ENCODE results near the gene UBASH3B.
"Not testable (repeated sequence)": the region's sequence is repeated elsewhere in the genome, so short reads cannot be mapped to it uniquely, and the experiment has no call there.

Gene UBASH3B

GRCh38 chr11:122852796-122853160 lies 197.3 kb downstream of the UBASH3B start:
- H3K4me3 ChIP-seq (ENCODE audit: low read depth in 1 of 2, low read length in 2 of 2): no peak overlapping the region
- peaks cover 0 to 4% of the 10 kb centered on the region in 2 donors for H3K27me3 ChIP-seq (ENCODE audit: control insufficient read depth in 1 of 2, insufficient read depth in 2 of 2, low read length in 2 of 2)
- no peak overlapping the region for H3K9ac ChIP-seq (ENCODE audit: low read depth in 1 of 2, low read length in 2 of 2)
- H3K9me3 ChIP-seq (ENCODE audit: control insufficient read depth in 1 of 2, low read length in 2 of 2): no peaks in the 10 kb centered on the region
- H3K4me1 ChIP-seq (ENCODE audit: control insufficient read depth in 1 of 2, insufficient read depth in 2 of 2, low read length in 2 of 2): peaks cover 0 to 5% of the 10 kb centered on the region in 2 donors
- H3K27ac ChIP-seq (ENCODE audit: low read depth, low read length): no peak overlapping the region
- no peaks in the 10 kb centered on the region for H3K36me3 ChIP-seq (ENCODE audit: control insufficient read depth in 1 of 2, insufficient read depth in 2 of 2, low read length in 2 of 2)

- no peak overlapping the region for H3K4me3 ChIP-seq (ENCODE audit: low read depth in 1 of 2, low read length in 2 of 2)
- H3K27me3 ChIP-seq (ENCODE audit: control insufficient read depth in 1 of 2, insufficient read depth in 2 of 2, low read length in 2 of 2): peaks cover 0 to 4% of the 10 kb centered on the region in 2 donors
- no peaks in the 10 kb centered on the region for H3K36me3 ChIP-seq (ENCODE audit: control insufficient read depth in 1 of 2, insufficient read depth in 2 of 2, low read length in 2 of 2)
- no peak overlapping the region for H3K9ac ChIP-seq (ENCODE audit: low read depth in 1 of 2, low read length in 2 of 2)
- H3K4me1 ChIP-seq (ENCODE audit: control insufficient read depth in 1 of 2, insufficient read depth in 2 of 2, low read length in 2 of 2): peaks cover 0 to 5% of the 10 kb centered on the region in 2 donors
- no peak overlapping the region for H3K27ac ChIP-seq (ENCODE audit: low read depth, low read length)
- no peaks in the 10 kb centered on the region for H3K9me3 ChIP-seq (ENCODE audit: control insufficient read depth in 1 of 2, low read length in 2 of 2)
These were observed 197.7 kb downstream of the UBASH3B start for GRCh38 chr11:122853261-122853660.

- Histone ChIP-seq H3K27me3 (ENCODE audit: control insufficient read depth in 1 of 2, insufficient read depth in 2 of 2, low read length in 2 of 2) (peaks cover 0 to 4% of the 10 kb centered on the region in 2 donors), H3K36me3 (ENCODE audit: control insufficient read depth in 1 of 2, insufficient read depth in 2 of 2, low read length in 2 of 2) (no peaks in the 10 kb centered on the region), H3K9me3 (ENCODE audit: control insufficient read depth in 1 of 2, low read length in 2 of 2) (no peaks in the 10 kb centered on the region), H3K9ac (ENCODE audit: low read depth in 1 of 2, low read length in 2 of 2) (no peak overlapping the region), H3K27ac (ENCODE audit: low read depth, low read length) (no peak overlapping the region), H3K4me3 (ENCODE audit: low read depth in 1 of 2, low read length in 2 of 2) (no peak overlapping the region), H3K4me1 (ENCODE audit: control insufficient read depth in 1 of 2, insufficient read depth in 2 of 2, low read length in 2 of 2) (peaks cover 0 to 5% of the 10 kb centered on the region in 2 donors)
These were observed 198.5 kb downstream of the UBASH3B start for GRCh38 chr11:122853971-122854446.

- H3K9ac ChIP-seq (ENCODE audit: low read depth in 1 of 2, low read length in 2 of 2): no peak overlapping the region
- no peaks in the 10 kb centered on the region for H3K36me3 ChIP-seq (ENCODE audit: control insufficient read depth in 1 of 2, insufficient read depth in 2 of 2, low read length in 2 of 2)
- H3K4me1 ChIP-seq (ENCODE audit: control insufficient read depth in 1 of 2, insufficient read depth in 2 of 2, low read length in 2 of 2): no peaks in the 10 kb centered on the region
- H3K9me3 ChIP-seq (ENCODE audit: control insufficient read depth in 1 of 2, low read length in 2 of 2): no peaks in the 10 kb centered on the region
- no peak overlapping the region for H3K4me3 ChIP-seq (ENCODE audit: low read depth in 1 of 2, low read length in 2 of 2)
- H3K27ac ChIP-seq (ENCODE audit: low read depth, low read length): no peak overlapping the region
- H3K27me3 ChIP-seq (ENCODE audit: control insufficient read depth in 1 of 2, insufficient read depth in 2 of 2, low read length in 2 of 2): peaks cover 0 to 6% of the 10 kb centered on the region in 2 donors
These were observed 206.1 kb downstream of the UBASH3B start for GRCh38 chr11:122861631-122862030.

- no peak overlapping the region for H3K9ac ChIP-seq (ENCODE audit: low read depth in 1 of 2, low read length in 2 of 2)
- no peaks in the 10 kb centered on the region for H3K9me3 ChIP-seq (ENCODE audit: control insufficient read depth in 1 of 2, low read length in 2 of 2)
- H3K4me3 ChIP-seq (ENCODE audit: low read depth in 1 of 2, low read length in 2 of 2): no peak overlapping the region
- H3K36me3 ChIP-seq (ENCODE audit: control insufficient read depth in 1 of 2, insufficient read depth in 2 of 2, low read length in 2 of 2): no peaks in the 10 kb centered on the region
- no peaks in the 10 kb centered on the region for H3K4me1 ChIP-seq (ENCODE audit: control insufficient read depth in 1 of 2, insufficient read depth in 2 of 2, low read length in 2 of 2)
- H3K27me3 ChIP-seq (ENCODE audit: control insufficient read depth in 1 of 2, insufficient read depth in 2 of 2, low read length in 2 of 2): peaks cover 1 to 6% of the 10 kb centered on the region in 2 donors
- H3K27ac ChIP-seq (ENCODE audit: low read depth, low read length): no peak overlapping the region
These were observed 206.6 kb downstream of the UBASH3B start for GRCh38 chr11:122862091-122862490.

GRCh38 chr11:122863154-122863553 lies 207.6 kb downstream of the UBASH3B start:
- not testable (repeated sequence) for H3K4me1 ChIP-seq (ENCODE audit: control insufficient read depth in 1 of 2, insufficient read depth in 2 of 2, low read length in 2 of 2); H3K36me3 ChIP-seq (ENCODE audit: control insufficient read depth in 1 of 2, insufficient read depth in 2 of 2, low read length in 2 of 2); H3K4me3 ChIP-seq (ENCODE audit: low read depth in 1 of 2, low read length in 2 of 2); H3K27ac ChIP-seq (ENCODE audit: low read depth, low read length); H3K27me3 ChIP-seq (ENCODE audit: control insufficient read depth in 1 of 2, insufficient read depth in 2 of 2, low read length in 2 of 2); H3K9me3 ChIP-seq (ENCODE audit: control insufficient read depth in 1 of 2, low read length in 2 of 2); H3K9ac ChIP-seq (ENCODE audit: low read depth in 1 of 2, low read length in 2 of 2)

GRCh38 chr11:122863704-122864326 lies 208.3 kb downstream of the UBASH3B start:
- no peak overlapping the region for H3K4me3 ChIP-seq (ENCODE audit: low read depth in 1 of 2, low read length in 2 of 2)
- no peak overlapping the region for H3K27ac ChIP-seq (ENCODE audit: low read depth, low read length)

More at GRCh38 chr11:122863704-122864326, 208.3 kb downstream of the UBASH3B start:
- H3K9ac ChIP-seq (ENCODE audit: low read depth in 1 of 2, low read length in 2 of 2): no peak overlapping the region
- H3K4me1 ChIP-seq (ENCODE audit: control insufficient read depth in 1 of 2, insufficient read depth in 2 of 2, low read length in 2 of 2): no peaks in the 10 kb centered on the region
- no peaks in the 10 kb centered on the region for H3K36me3 ChIP-seq (ENCODE audit: control insufficient read depth in 1 of 2, insufficient read depth in 2 of 2, low read length in 2 of 2)
- peaks cover 5 to 6% of the 10 kb centered on the region in 2 donors for H3K27me3 ChIP-seq (ENCODE audit: control insufficient read depth in 1 of 2, insufficient read depth in 2 of 2, low read length in 2 of 2)
- no peaks in the 10 kb centered on the region for H3K9me3 ChIP-seq (ENCODE audit: control insufficient read depth in 1 of 2, low read length in 2 of 2)
